HG02759 (cell line): ENCODE results near the gene FRMPD4.

Experiments
- ATAC-seq: cut with Tn5 transposase; IDR thresholded peaks from one replicate; pipeline ENCODE4 v1.9.1; 2021; ENCODE audit warnings: mild to moderate bottlenecking, moderate library complexity; ENCODE audit not compliant: unreplicated experiment

The FRMPD4 gene

GRCh38 chrX:12711435-12712040 is 573.3 kb downstream of the FRMPD4 start:
- no peak for ATAC-seq

GRCh38 chrX:12716574-12716973 is 578.3 kb downstream of the FRMPD4 start:
- ATAC-seq, result no peak

- no peak for ATAC-seq
Observed at GRCh38 chrX:12719837-12720236, 581.6 kb downstream of the FRMPD4 start.

GRCh38 chrX:12721042-12721441 is 582.8 kb downstream of the FRMPD4 start:
- no peak for ATAC-seq

GRCh38 chrX:12722314-12722713 is 584.0 kb downstream of the FRMPD4 start:
- no peak for ATAC-seq

GRCh38 chrX:12741416-12741815 is 603.1 kb downstream of the FRMPD4 start:
- no peak for ATAC-seq

- ATAC-seq, result no peak
Observed at GRCh38 chrX:12747433-12747832, 609.2 kb downstream of the FRMPD4 start.

- ATAC-seq, result no peak
Observed at GRCh38 chrX:12751887-12752286, 613.6 kb downstream of the FRMPD4 start.

- no peak for ATAC-seq
Observed at GRCh38 chrX:12753366-12753765, 615.1 kb downstream of the FRMPD4 start.

- no peak for ATAC-seq
Observed at GRCh38 chrX:12758291-12758690, 620.0 kb downstream of the FRMPD4 start.

GRCh38 chrX:12767856-12768255 is 629.6 kb downstream of the FRMPD4 start:
- no peak for ATAC-seq

- ATAC-seq, result no peak
Observed at GRCh38 chrX:12768491-12768890, 630.2 kb downstream of the FRMPD4 start.

GRCh38 chrX:12770440-12770839 is 632.2 kb downstream of the FRMPD4 start:
- ATAC-seq, result no peak

- ATAC-seq, result peak; percentile 100
Observed at GRCh38 chrX:12771445-12772069, 633.3 kb downstream of the FRMPD4 start.
